ENCODE measurements around the gene ZNF490.
A peak's percentile ranks its signal among the peaks of the same experiment; 100 is the strongest.
"Not testable (repeated sequence)": the region's sequence is repeated elsewhere in the genome, so short reads cannot be mapped to it uniquely, and the experiment has no call there.

The ZNF490 gene

GRCh38 chr19:12621253-12622024 is 10.8 kb upstream of the ZNF490 start:
- not testable (repeated sequence) for DNase-seq (ENCODE audit: low read depth in 3 of 3)

- no peak for DNase-seq (ENCODE audit: low read depth in 3 of 3)
These were observed 7.0 kb upstream of the ZNF490 start for GRCh38 chr19:12617646-12618045.

GRCh38 chr19:12611361-12611699 is 717 bp upstream of the ZNF490 start:
- DNase-seq (ENCODE audit: low read depth in 3 of 3): no peak

- no peak for DNase-seq (ENCODE audit: low read depth in 3 of 3)
These were observed 3.0 kb downstream of the ZNF490 start for GRCh38 chr19:12607631-12608030.

GRCh38 chr19:12606796-12607195 is 3.8 kb downstream of the ZNF490 start:
- DNase-seq (ENCODE audit: low read depth in 3 of 3): no peak

GRCh38 chr19:12603714-12604113 is 6.9 kb downstream of the ZNF490 start:
- peak in 2 of 3 experiments; percentile 40 to 52 for DNase-seq (ENCODE audit: low read depth in 3 of 3)

GRCh38 chr19:12597594-12597993 is 13.0 kb downstream of the ZNF490 start:
- no peak for DNase-seq (ENCODE audit: low read depth in 3 of 3)

- DNase-seq (ENCODE audit: low read depth in 3 of 3): no peak
These were observed 13.6 kb downstream of the ZNF490 start for GRCh38 chr19:12596927-12597548.

GRCh38 chr19:12596485-12596884 is 14.1 kb downstream of the ZNF490 start:
- DNase-seq (ENCODE audit: low read depth in 3 of 3): no peak

GRCh38 chr19:12581100-12581499 is 29.5 kb downstream of the ZNF490 start:
- no peak for DNase-seq (ENCODE audit: low read depth in 3 of 3)

GRCh38 chr19:12580180-12580694 is 30.4 kb downstream of the ZNF490 start:
- no peak for DNase-seq (ENCODE audit: low read depth in 3 of 3)

- no peak for DNase-seq (ENCODE audit: low read depth in 3 of 3)
These were observed 32.0 kb downstream of the ZNF490 start for GRCh38 chr19:12578641-12579040.

- DNase-seq (ENCODE audit: low read depth in 3 of 3): no peak
These were observed 36.6 kb downstream of the ZNF490 start for GRCh38 chr19:12574036-12574435.

GRCh38 chr19:12567951-12568350 is 42.7 kb downstream of the ZNF490 start:
- DNase-seq (ENCODE audit: low read depth in 3 of 3): no peak

- DNase-seq (ENCODE audit: low read depth in 3 of 3): not testable (repeated sequence)
These were observed 44.2 kb downstream of the ZNF490 start for GRCh38 chr19:12566380-12566779.

- DNase-seq (ENCODE audit: low read depth in 3 of 3): peak; percentile 82 to 92 (median 90)
These were observed 46.5 kb downstream of the ZNF490 start for GRCh38 chr19:12564016-12564664.

- no peak for DNase-seq (ENCODE audit: low read depth in 3 of 3)
These were observed 55.1 kb downstream of the ZNF490 start for GRCh38 chr19:12555456-12555930.

GRCh38 chr19:12551060-12551832 is 59.4 kb downstream of the ZNF490 start, which contains the start of gene ZNF564:
TSS of gene ZNF564 (minus strand) at chr19:12551482. CDS start at chr19:12551332, 150 bp downstream.
- DNase-seq (ENCODE audit: low read depth in 3 of 3): peak; percentile 80 to 90 (median 88)

GRCh38 chr19:12546903-12547302 is 63.7 kb downstream of the ZNF490 start:
- DNase-seq (ENCODE audit: low read depth in 3 of 3): no peak

- no peak for DNase-seq (ENCODE audit: low read depth in 3 of 3)
These were observed 64.5 kb downstream of the ZNF490 start for GRCh38 chr19:12546068-12546467.

GRCh38 chr19:12545267-12545666 is 65.3 kb downstream of the ZNF490 start:
- no peak for DNase-seq (ENCODE audit: low read depth in 3 of 3)

Data from stimulated activated CD4-positive, alpha-beta T cell treated with anti-CD3 and anti-CD28 coated beads, TNF-alpha, amount 100 ng/mL, for 24 hours (primary cell).